Panc1 (cell line): ENCODE data around the gene NELFB. TPM values are rescaled to one million over a fixed set of nuclear protein-coding genes. Genes with fewer than 3 reads are reported as not detected.

Source experiments
- ATAC-seq: fragments of 200-7000 bp; cut with Tn5 transposase; 2 replicates; pipeline ENCODE4 v1.9.1; 2020; ENCODE audit warnings: mild to moderate bottlenecking, moderate library complexity
- BruUV-seq: library from RNA; stranded (reverse); fragments of 400-500 nt; replicated peaks from 2 replicates; lab custom pipeline; 2021; lab: Mats Ljungman, UMichigan
- CTCF ChIA-PET: fragments of 300-600 bp; sonication (Branson Sonifier 250); formaldehyde crosslinking; loops from one replicate; lab custom pipeline; 2022; ENCODE audit warnings: antibody characterized with exemption; lab: Charles Lee
- POLR2A ChIA-PET: fragments of 300-600 bp; sonication (Branson Sonifier 250); formaldehyde crosslinking; loops from one replicate; lab custom pipeline; 2022; ENCODE audit warnings: antibody characterized with exemption; lab: Charles Lee
- DNase-seq: peaks from one replicate; pipeline ENCODE4 v3.0.0-alpha.2; 2010; ENCODE audit warnings: low read depth, low spot score
- H3K27ac ChIP-seq: 2 replicates; pipeline ENCODE4 v1.5.1; 2011; ENCODE audit warnings: mild to moderate bottlenecking, low read length, inconsistent platforms
- H3K27me3 ChIP-seq: fragments of 200-500 bp; sonication (Bioruptor generic); 2 replicates; pipeline ENCODE4 v1.6.0; 2014; ENCODE audit warnings: low read length, inconsistent platforms; ENCODE audit not compliant: control insufficient read depth, insufficient read depth
- H3K36me3 ChIP-seq: fragments of 200-500 bp; sonication (Bioruptor generic); 2 replicates; pipeline ENCODE4 v1.5.1; 2014; ENCODE audit warnings: inconsistent platforms, mild to moderate bottlenecking, low read length, moderate library complexity; ENCODE audit not compliant: control insufficient read depth, insufficient read depth
- H3K4me1 ChIP-seq: 2 replicates; pipeline ENCODE4 v1.5.1; 2011; ENCODE audit warnings: inconsistent platforms, mild to moderate bottlenecking, low read length, moderate library complexity; ENCODE audit not compliant: control insufficient read depth, insufficient read depth
- H3K4me3 ChIP-seq, 2 experiments: 2 replicates each; pipeline ENCODE4 v1.5.1; 2011 to 2012; ENCODE audit warnings: low read depth in 2 of 2, low read length in 2 of 2, mild to moderate bottlenecking in 2 of 2, inconsistent platforms in 1 of 2, moderate library complexity in 1 of 2
- H3K9me3 ChIP-seq: fragments of 200-500 bp; sonication (Bioruptor generic); 2 replicates; pipeline ENCODE4 v1.5.1; 2014; ENCODE audit warnings: low read depth, mild to moderate bottlenecking, inconsistent platforms, low read length, moderate library complexity; ENCODE audit not compliant: control insufficient read depth, insufficient read depth
- CTCF ChIP-seq: fragments of 450-650 bp; IDR thresholded peaks from 2 replicates; pipeline ENCODE4 v1.5.1; 2017; ENCODE audit warnings: mild to moderate bottlenecking
- POLR2AphosphoS5 ChIP-seq: IDR thresholded peaks from 2 replicates; pipeline ENCODE4 v1.6.1; 2012; ENCODE audit warnings: mild to moderate bottlenecking, low read depth, low read length, moderate library complexity
- REST ChIP-seq, 2 experiments: IDR thresholded peaks; 2 replicates each; pipeline ENCODE4 v1.6.1; 2011 to 2012; ENCODE audit warnings: low read depth in 2 of 2, control low read depth in 1 of 2, low read length in 1 of 2, mild to moderate bottlenecking in 1 of 2, moderate library complexity in 1 of 2; ENCODE audit not compliant: insufficient read depth in 1 of 2
- SIN3A ChIP-seq: IDR thresholded peaks from 2 replicates; pipeline ENCODE4 v1.6.1; 2012; ENCODE audit warnings: low read depth, mild to moderate bottlenecking, low read length, moderate library complexity, borderline replicate concordance; ENCODE audit not compliant: insufficient read depth
- TCF7L2 ChIP-seq: IDR thresholded peaks from 2 replicates; pipeline ENCODE4 v1.6.1; 2011; ENCODE audit warnings: mild to moderate bottlenecking, low read depth, low read length, inconsistent platforms
- in situ Hi-C: cut with HindIII; loops from 2 replicates; pipeline ENCODE4 v1.10.0; 2016; ENCODE audit warnings: low sequenced_read_pairs, low pct_unique_long_range_greater_than_20kb
- intact Hi-C: fragments of 100-400 bp; cut with micrococcal nuclease; formaldehyde crosslinking; loops from one replicate; pipeline ENCODE4 v1.10.0; 2022; ENCODE audit not compliant: unreplicated experiment
- total RNA-seq: library from RNA; stranded (reverse); gene quantifications from one replicate; pipeline ENCODE4 v1.2.1, GENCODE V29; 2021; ENCODE audit not compliant: unreplicated experiment

The NELFB gene
- total RNA-seq, 1 experiment from 2014 or later = 62.4 TPM

DNA sequence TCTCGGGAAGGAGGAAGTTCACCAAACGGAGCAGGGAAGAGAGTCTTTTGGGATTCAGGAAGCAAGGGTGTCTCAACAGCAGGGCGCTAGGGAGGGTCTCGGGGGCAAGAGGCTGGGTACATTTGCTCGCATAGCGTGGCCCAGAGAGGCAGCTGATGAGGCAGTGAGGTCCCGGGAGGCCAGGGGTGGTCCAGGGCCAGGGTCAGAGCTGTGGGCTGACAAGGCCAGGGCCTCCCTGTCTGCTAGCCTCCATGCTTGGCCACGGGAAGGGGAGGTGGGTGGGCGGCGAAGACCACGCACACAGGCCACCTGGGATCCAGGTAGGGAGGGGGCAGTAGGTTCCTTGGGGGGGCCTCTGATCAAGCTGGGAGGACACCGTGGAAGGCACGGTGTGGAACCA, 43.6 kb upstream of the NELFB start:
- in situ Hi-C loops (no loop called here), intact Hi-C loops (no loop called here)
- H3K27ac ChIP-seq = no peak overlapping the region
- H3K27me3 ChIP-seq = no peaks in the 10 kb centered on the region
- BruUV-seq = no TSS peak
- H3K4me3 ChIP-seq = no peak overlapping the region
- peaks cover 6% of the 10 kb centered on the region for H3K4me1 ChIP-seq
- ATAC-seq = no peak
- ChIA-PET POLR2A (no interaction called here), CTCF (no interaction called here)
- H3K36me3 ChIP-seq = no peaks in the 10 kb centered on the region
- no peak for TF ChIP-seq SIN3A
- TF ChIP-seq TCF7L2 = no peak
- TF ChIP-seq REST (IDR thresholded peaks at IDR 0.05; ENCODE audit: insufficient read depth in 1 of 2, low read depth in 2 of 2, low read length in 1 of 2) = no peak
- no peak for TF ChIP-seq POLR2AphosphoS5
- H3K9me3 ChIP-seq = no peaks in the 10 kb centered on the region
- no peak for DNase-seq

DNA sequence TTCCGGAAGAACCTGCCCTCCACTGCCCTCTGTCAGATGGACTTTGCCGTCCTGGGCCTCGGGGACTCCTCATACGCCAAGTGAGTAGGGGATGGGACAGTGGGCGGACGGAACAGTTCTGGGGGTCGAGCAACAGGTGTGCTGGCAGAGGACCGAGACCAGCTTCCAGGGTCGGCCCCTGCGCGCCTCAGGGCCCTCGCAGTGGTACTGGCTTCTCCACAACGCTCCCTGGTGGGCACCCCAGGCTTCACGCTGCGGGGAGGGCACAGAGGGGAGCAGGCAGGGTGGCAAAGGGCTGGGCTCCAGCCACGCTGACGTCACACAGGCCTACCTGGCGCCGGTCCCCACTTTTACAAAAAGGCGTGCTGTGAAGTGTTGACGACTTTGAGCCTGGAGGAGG, 42.6 kb upstream of the NELFB start:
- H3K4me1 ChIP-seq = peaks cover 8% of the 10 kb centered on the region
- no peaks in the 10 kb centered on the region for H3K36me3 ChIP-seq
- no peak overlapping the region for H3K4me3 ChIP-seq
- no peak for ATAC-seq
- TF ChIP-seq SIN3A (no peak), CTCF (no peak), REST (IDR thresholded peaks at IDR 0.05; ENCODE audit: insufficient read depth in 1 of 2, low read depth in 2 of 2, low read length in 1 of 2) (no peak), POLR2AphosphoS5 (no peak), TCF7L2 (no peak)
- H3K27me3 ChIP-seq = no peaks in the 10 kb centered on the region
- no peak overlapping the region for H3K27ac ChIP-seq
- H3K9me3 ChIP-seq = no peaks in the 10 kb centered on the region
- in situ Hi-C loops (no loop called here), intact Hi-C loops (no loop called here)
- BruUV-seq = no TSS peak
- ChIA-PET CTCF (interaction anchor here (0.5 to 0.6 kb wide), 2 partner anchors 11 to 22 kb away, joined by 3 to 10 read pairs; no protein-coding TSS in a partner anchor), POLR2A (no interaction called here)
- DNase-seq = no peak
